CD14-positive monocyte (primary cell): ENCODE measurements around the gene LSS. TPM values are rescaled to one million over a fixed set of nuclear protein-coding genes. Genes with fewer than 3 reads are reported as not detected.

Experiments used
- DNase-seq, 3 donors: peaks; one replicate each; pipeline ENCODE4 v3.0.0-alpha.2; 2011 to 2022
- H2AFZ ChIP-seq: 2 replicates; pipeline ENCODE4 v1.6.0; 2012; ENCODE audit warnings: mild to moderate bottlenecking, low read depth, low read length, inconsistent platforms; ENCODE audit not compliant: insufficient read depth, poor library complexity, severe bottlenecking
- H3K27ac ChIP-seq, 2 donors: 1 replicate in 1 of 2; 2 replicates in 1 of 2; pipeline ENCODE4 v1.5.1; 2012 to 2013; ENCODE audit warnings: low read length in 2 of 2, control low read depth in 1 of 2, inconsistent platforms in 1 of 2, low read depth in 1 of 2, mild to moderate bottlenecking in 1 of 2
- H3K27me3 ChIP-seq, 2 donors: one replicate each; pipeline versions ENCODE4 v1.6.0 to v1.6.1; 2011 to 2013; ENCODE audit warnings: low read length in 2 of 2; ENCODE audit not compliant: control insufficient read depth in 2 of 2, insufficient read depth in 2 of 2
- H3K36me3 ChIP-seq, 2 donors: replicated peaks in 1 of 2; 1 replicate in 1 of 2; 2 replicates in 1 of 2; pipeline versions ENCODE4 v1.5.1 to v1.6.1; 2012 to 2013; ENCODE audit warnings: low read length in 2 of 2, control low read depth in 1 of 2, inconsistent platforms in 1 of 2, mild to moderate bottlenecking in 1 of 2; ENCODE audit not compliant: insufficient read depth in 2 of 2, control insufficient read depth in 1 of 2
- H3K4me1 ChIP-seq, 2 donors: 1 replicate in 1 of 2; 2 replicates in 1 of 2; pipeline versions ENCODE4 v1.5.1 to v1.6.1; 2012 to 2013; ENCODE audit warnings: low read length in 2 of 2, control low read depth in 1 of 2, inconsistent platforms in 1 of 2, mild to moderate bottlenecking in 1 of 2, moderate library complexity in 1 of 2; ENCODE audit not compliant: insufficient read depth in 2 of 2, control insufficient read depth in 1 of 2
- H3K4me2 ChIP-seq: replicated peaks from 2 replicates; pipeline ENCODE3; 2012; ENCODE audit warnings: low read length, moderate library complexity, mild to moderate bottlenecking; ENCODE audit not compliant: poor library complexity, severe bottlenecking; ENCODE audit errors: extremely low read depth
- H3K4me3 ChIP-seq, 3 experiments: fragments of 200-600 bp in 1 of 3; sonication (generic) in 1 of 3; replicated peaks in 1 of 3; 1 replicate in 2 of 3; 2 replicates in 1 of 3; pipeline ENCODE4 v1.5.1; 2011 to 2013; ENCODE audit warnings: low read length in 3 of 3, mild to moderate bottlenecking in 3 of 3, control low read depth in 2 of 3, low read depth in 2 of 3, inconsistent platforms in 1 of 3, moderate library complexity in 1 of 3
- H3K79me2 ChIP-seq: 2 replicates; pipeline ENCODE4 v1.6.0; 2012; ENCODE audit warnings: mild to moderate bottlenecking, control low read depth, inconsistent platforms, low read length, moderate library complexity; ENCODE audit not compliant: insufficient read depth
- H3K9ac ChIP-seq: 2 replicates; pipeline ENCODE4 v1.6.0; 2017; ENCODE audit warnings: low read length, mild to moderate bottlenecking; ENCODE audit not compliant: insufficient read depth, poor library complexity, severe bottlenecking
- H3K9me3 ChIP-seq, 2 donors: replicated peaks in 1 of 2; 1 replicate in 1 of 2; 2 replicates in 1 of 2; pipeline versions ENCODE4 v1.5.1 to v1.6.1; 2012 to 2013; ENCODE audit warnings: low read length in 2 of 2, control low read depth in 1 of 2; ENCODE audit not compliant: control insufficient read depth in 1 of 2, insufficient read depth in 1 of 2
- H4K20me1 ChIP-seq: 2 replicates; pipeline ENCODE4 v1.6.0; 2012; ENCODE audit warnings: mild to moderate bottlenecking, low read length, control low read depth, moderate library complexity; ENCODE audit not compliant: insufficient read depth
- H3K27ac Mint-ChIP-seq, 7 donors: one replicate each; pipeline ENCODE4 v1.8.0; 2020; ENCODE audit warnings: mild to moderate bottlenecking in 7 of 7, mixed read lengths in 7 of 7, moderate library complexity in 6 of 7, inconsistent platforms in 2 of 7
- H3K27me3 Mint-ChIP-seq, 3 donors: one replicate each; pipeline ENCODE4 v1.8.0; 2021 to 2022; ENCODE audit warnings: low read depth in 3 of 3, mild to moderate bottlenecking in 3 of 3, mixed read lengths in 3 of 3, moderate library complexity in 3 of 3, inconsistent platforms in 1 of 3
- H3K36me3 Mint-ChIP-seq, 2 donors: one replicate each; pipeline ENCODE4 v1.8.0; 2020; ENCODE audit warnings: mixed read lengths in 2 of 2, inconsistent platforms in 1 of 2, mild to moderate bottlenecking in 1 of 2
- H3K4me1 Mint-ChIP-seq: one replicate; pipeline ENCODE4 v1.8.0; 2020; ENCODE audit warnings: mild to moderate bottlenecking, mixed read lengths
- H3K4me3 Mint-ChIP-seq, 2 donors: one replicate each; pipeline ENCODE4 v1.8.0; 2020; ENCODE audit warnings: mild to moderate bottlenecking in 2 of 2, mixed read lengths in 2 of 2, moderate library complexity in 1 of 2
- H3K9me3 Mint-ChIP-seq, 7 donors: one replicate each; pipeline ENCODE4 v1.8.0; 2020 to 2022; ENCODE audit warnings: mixed read lengths in 7 of 7, mild to moderate bottlenecking in 6 of 7, moderate library complexity in 6 of 7, inconsistent platforms in 2 of 7
- WGBS: methylation state at CpG from one replicate; pipeline ENCODE4 v1.1.5; 2013; ENCODE audit warnings: missing lambda C conversion rate; ENCODE audit not compliant: insufficient coverage; 5-methylcytosine and 5-hydroxymethylcytosine counted together
- intact Hi-C, 2 donors: fragments of 100-400 bp; cut with micrococcal nuclease; formaldehyde crosslinking; loops; one replicate each; pipeline versions ENCODE4 v1.15.0 to v1.15.1; 2023
- polyA plus RNA-seq, 3 donors: library from polyadenylated mRNA; depleted of rRNA in 1 of 3; unstranded in 2 of 3; stranded (reverse) in 1 of 3; fragments of 300-500 nt in 2 of 3; fragments of >200 nt in 1 of 3; fragmentation: Illumina TruSeq in 2 of 3; gene quantifications; 1 replicate in 2 of 3; 2 replicates in 1 of 3; pipeline ENCODE4 v1.2.3, GENCODE V29; 2012 to 2021
- TF ChIP-seq, protein P1 (sequence below): fragments of 200-600 bp; IDR thresholded peaks from one replicate; pipeline ENCODE4 v1.8.0; 2022; ENCODE audit warnings: antibody characterized with exemption, mild to moderate bottlenecking

The LSS gene
- polyA plus RNA-seq, 3 donors: 4.1 to 20.0 (median 4.9) TPM

DNA sequence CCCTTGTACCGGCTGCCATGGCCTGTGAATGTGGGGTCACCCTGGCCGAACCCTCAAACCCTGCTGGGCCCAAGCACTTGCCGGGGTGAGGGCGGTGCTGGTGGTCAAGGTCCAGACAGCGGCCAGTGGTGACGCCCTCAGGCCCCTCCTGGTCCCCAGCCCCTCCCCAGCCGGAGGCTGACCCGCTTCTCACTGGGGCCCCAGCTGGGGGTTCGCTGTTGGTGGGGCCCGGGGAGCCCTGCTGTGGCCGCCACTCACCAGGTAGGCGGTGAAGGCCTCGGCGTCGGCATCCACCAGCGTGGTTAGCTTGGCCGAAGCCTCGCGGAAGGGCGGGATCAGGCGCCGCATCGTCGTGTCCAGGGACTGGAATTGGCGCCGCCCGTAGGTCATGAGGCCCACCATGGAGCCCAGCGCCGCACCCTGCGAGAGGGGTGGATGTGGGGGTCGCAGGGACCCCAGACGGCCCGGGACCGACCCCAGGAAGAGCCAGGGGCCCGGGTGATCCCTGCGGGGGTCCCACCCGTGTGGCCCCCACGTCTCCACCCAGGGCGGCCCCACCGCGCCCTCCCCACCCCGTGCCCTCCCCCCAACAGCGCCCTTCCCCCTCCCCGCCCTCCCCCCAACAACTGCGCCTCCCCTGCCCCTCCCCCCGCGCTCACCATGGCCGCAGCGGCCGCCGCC is 83.3 kb downstream of the LSS start:
- Histone ChIP-seq H3K4me1 (peaks cover 3 to 4% of the 10 kb centered on the region in 2 donors), H3K9ac (no peak overlapping the region), H3K4me2 (no peak overlapping the region), H3K27me3 (no peaks in the 10 kb centered on the region), H3K4me3 (no peak overlapping the region), H3K27ac (no peak overlapping the region), H3K36me3 (no peaks in the 10 kb centered on the region), H3K79me2 (no peaks in the 10 kb centered on the region), H2AFZ (no peak overlapping the region), H4K20me1 (no peaks in the 10 kb centered on the region), H3K9me3 (peaks cover 0 to 8% of the 10 kb centered on the region in 2 donors)
- TF ChIP-seq, protein P1, sequence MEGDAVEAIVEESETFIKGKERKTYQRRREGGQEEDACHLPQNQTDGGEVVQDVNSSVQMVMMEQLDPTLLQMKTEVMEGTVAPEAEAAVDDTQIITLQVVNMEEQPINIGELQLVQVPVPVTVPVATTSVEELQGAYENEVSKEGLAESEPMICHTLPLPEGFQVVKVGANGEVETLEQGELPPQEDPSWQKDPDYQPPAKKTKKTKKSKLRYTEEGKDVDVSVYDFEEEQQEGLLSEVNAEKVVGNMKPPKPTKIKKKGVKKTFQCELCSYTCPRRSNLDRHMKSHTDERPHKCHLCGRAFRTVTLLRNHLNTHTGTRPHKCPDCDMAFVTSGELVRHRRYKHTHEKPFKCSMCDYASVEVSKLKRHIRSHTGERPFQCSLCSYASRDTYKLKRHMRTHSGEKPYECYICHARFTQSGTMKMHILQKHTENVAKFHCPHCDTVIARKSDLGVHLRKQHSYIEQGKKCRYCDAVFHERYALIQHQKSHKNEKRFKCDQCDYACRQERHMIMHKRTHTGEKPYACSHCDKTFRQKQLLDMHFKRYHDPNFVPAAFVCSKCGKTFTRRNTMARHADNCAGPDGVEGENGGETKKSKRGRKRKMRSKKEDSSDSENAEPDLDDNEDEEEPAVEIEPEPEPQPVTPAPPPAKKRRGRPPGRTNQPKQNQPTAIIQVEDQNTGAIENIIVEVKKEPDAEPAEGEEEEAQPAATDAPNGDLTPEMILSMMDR: no peak
- WGBS: 97% methylated on average over 27 of the region's 51 CpGs
- intact Hi-C loops: no loop called here
- H3K4me3 Mint-ChIP-seq: no peak overlapping the region
- peaks cover 0 to 7% (median 3%) of the 10 kb centered on the region in 3 donors for H3K27me3 Mint-ChIP-seq
- H3K27ac Mint-ChIP-seq: no peak overlapping the region
- no peak for DNase-seq
- peaks cover 7% of the 10 kb centered on the region for H3K4me1 Mint-ChIP-seq
- no peaks in the 10 kb centered on the region for H3K36me3 Mint-ChIP-seq
- H3K9me3 Mint-ChIP-seq: peaks cover 0 to 8% (median 4%) of the 10 kb centered on the region in 7 donors

DNA sequence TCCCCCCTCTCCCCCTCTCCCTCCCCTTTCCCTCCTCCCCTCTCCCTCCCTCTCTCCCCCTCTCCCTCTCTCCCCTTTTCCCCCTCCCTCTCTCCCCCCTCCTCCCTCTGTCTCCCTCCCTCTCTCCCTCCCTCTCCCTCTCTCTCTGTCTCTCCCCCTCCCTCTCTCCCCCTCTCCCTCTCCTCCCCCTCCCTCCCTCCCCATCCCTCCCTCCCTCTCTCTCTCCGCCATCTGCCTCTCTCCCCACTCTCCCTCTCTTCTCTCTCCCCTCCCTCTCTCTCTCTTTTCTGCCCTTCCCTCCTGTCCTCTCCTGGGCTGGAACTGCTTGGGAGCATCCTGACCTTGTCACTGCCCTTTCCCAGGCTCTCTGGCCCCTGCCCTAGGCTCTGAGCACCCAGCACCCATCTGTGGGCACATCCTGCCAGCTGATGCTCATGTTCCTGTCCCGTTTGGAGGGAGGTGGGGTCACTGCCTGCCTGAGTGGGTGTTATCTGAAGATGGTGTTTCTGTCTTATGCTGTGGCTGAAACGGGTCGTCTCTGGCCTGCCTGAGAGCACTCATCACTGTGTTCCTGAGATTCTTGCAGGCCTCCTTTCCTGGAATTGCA is 84.0 kb downstream of the LSS start:
- Histone ChIP-seq H3K4me3 (no peak overlapping the region), H4K20me1 (no peaks in the 10 kb centered on the region), H3K9ac (no peak overlapping the region), H3K79me2 (no peaks in the 10 kb centered on the region), H3K27me3 (no peaks in the 10 kb centered on the region), H3K36me3 (no peaks in the 10 kb centered on the region), H2AFZ (no peak overlapping the region), H3K9me3 (peaks cover 0 to 8% of the 10 kb centered on the region in 2 donors), H3K27ac (no peak overlapping the region), H3K4me1 (peaks cover 3 to 4% of the 10 kb centered on the region in 2 donors), H3K4me2 (no peak overlapping the region)
- no peaks in the 10 kb centered on the region for H3K36me3 Mint-ChIP-seq
- 72% methylated on average over 3 of the region's 4 CpGs for WGBS
- H3K4me3 Mint-ChIP-seq: no peak overlapping the region
- peaks cover 7% of the 10 kb centered on the region for H3K4me1 Mint-ChIP-seq
- H3K9me3 Mint-ChIP-seq: peaks cover 0 to 8% (median 4%) of the 10 kb centered on the region in 7 donors
- TF ChIP-seq, protein P1: no peak
- peaks cover 0 to 7% (median 4%) of the 10 kb centered on the region in 3 donors for H3K27me3 Mint-ChIP-seq
- DNase-seq: no peak
- intact Hi-C loops: no loop called here
- H3K27ac Mint-ChIP-seq: no peak overlapping the region
